ENCODE data around the gene IRF2BP1.

Gene IRF2BP1

DNA sequence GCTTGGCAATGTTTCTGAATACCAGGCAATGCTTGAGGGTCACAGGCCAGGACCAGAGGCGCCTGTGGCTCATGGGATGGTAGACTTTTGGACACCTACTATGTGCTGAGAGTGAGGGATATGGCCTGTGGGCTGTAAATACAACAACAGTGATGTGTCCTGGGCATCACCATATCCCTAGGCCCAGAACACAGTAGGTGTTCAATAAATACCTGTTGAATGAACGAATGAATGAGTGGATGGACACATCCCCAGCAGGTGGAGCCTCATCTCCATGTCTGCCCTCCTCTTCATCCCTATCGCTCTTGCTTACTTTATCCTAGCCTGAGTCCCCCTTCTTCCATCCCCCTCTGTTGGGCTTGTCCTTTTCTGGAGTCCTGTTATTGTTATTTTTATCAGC lies 45.1 kb upstream of the IRF2BP1 start:
- H3K9me3 ChIP-seq (ENCODE audit: control insufficient read depth, low read length), result no peaks in the 10 kb centered on the region
- no peaks in the 10 kb centered on the region for H3K27me3 ChIP-seq (ENCODE audit: control insufficient read depth, insufficient read depth, low read length)
- H3K36me3 ChIP-seq (ENCODE audit: control insufficient read depth, insufficient read depth, low read length), result no peaks in the 10 kb centered on the region
- no peaks in the 10 kb centered on the region for H3K4me1 ChIP-seq
- no peak overlapping the region for H3K4me2 ChIP-seq (ENCODE audit: low read length)
- no peaks in the 10 kb centered on the region for H3K79me2 ChIP-seq
- no peak overlapping the region for H3K27ac ChIP-seq
- H3K4me3 ChIP-seq (ENCODE audit: low read depth, low read length), result no peak overlapping the region
- no peak overlapping the region for H3K9ac ChIP-seq
- TF ChIP-seq CTCF (IDR thresholded peaks at IDR 0.05), result no peak
- H2AFZ ChIP-seq, result no peak overlapping the region

GRCh38 chr19:45929247-45929646 lies 43.3 kb upstream of the IRF2BP1 start:
- Histone ChIP-seq H3K4me3 (ENCODE audit: low read depth, low read length) (no peak overlapping the region), H3K79me2 (no peaks in the 10 kb centered on the region), H3K27me3 (ENCODE audit: control insufficient read depth, insufficient read depth, low read length) (no peaks in the 10 kb centered on the region), H3K27ac (no peak overlapping the region), H3K9ac (no peak overlapping the region), H2AFZ (no peak overlapping the region), H3K4me2 (ENCODE audit: low read length) (no peak overlapping the region), H3K9me3 (ENCODE audit: control insufficient read depth, low read length) (no peaks in the 10 kb centered on the region), H3K36me3 (ENCODE audit: control insufficient read depth, insufficient read depth, low read length) (no peaks in the 10 kb centered on the region), H3K4me1 (no peaks in the 10 kb centered on the region)
- no peak for TF ChIP-seq CTCF (IDR thresholded peaks at IDR 0.05)

DNA sequence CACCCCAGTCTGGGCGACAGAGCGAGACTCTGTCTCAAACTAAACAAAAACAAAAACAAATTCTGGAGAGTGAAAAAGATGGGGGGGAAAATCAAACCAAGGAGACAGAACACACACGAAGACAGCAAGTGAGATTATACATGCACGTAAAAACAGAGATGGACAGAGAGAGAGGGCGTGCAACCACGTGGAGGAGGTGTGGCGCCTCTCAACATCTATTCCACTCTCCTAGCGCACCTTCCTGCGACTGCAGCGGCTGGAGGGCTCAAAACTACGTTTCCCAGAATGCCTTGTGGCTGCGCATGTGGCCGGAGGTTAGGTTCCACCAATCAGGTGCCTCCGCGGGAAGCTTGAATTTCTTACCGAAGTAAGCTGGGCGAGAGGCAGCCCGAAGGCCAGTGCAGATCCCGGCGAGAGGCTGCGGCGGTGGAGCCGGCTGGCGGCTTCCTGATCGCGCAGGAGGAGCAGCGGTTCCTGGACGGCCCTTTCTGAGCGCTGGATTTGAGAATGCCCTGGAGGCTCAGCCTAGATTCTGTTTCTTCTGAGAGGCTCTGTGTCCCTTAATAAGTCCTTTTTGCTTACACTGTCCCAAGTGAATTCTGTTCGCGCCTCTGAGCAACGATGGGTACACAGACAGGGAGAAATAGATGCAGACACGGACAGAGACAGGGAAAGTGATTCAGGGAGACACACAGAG lies 41.8 kb upstream of the IRF2BP1 start:
- no peaks in the 10 kb centered on the region for H3K9me3 ChIP-seq (ENCODE audit: control insufficient read depth, low read length)
- no peaks in the 10 kb centered on the region for H3K27me3 ChIP-seq (ENCODE audit: control insufficient read depth, insufficient read depth, low read length)
- H3K36me3 ChIP-seq (ENCODE audit: control insufficient read depth, insufficient read depth, low read length), result no peaks in the 10 kb centered on the region
- H3K4me1 ChIP-seq, result no peaks in the 10 kb centered on the region
- no peak overlapping the region for H3K9ac ChIP-seq
- no peak overlapping the region for H3K4me3 ChIP-seq (ENCODE audit: low read depth, low read length)
- no peak overlapping the region for H3K27ac ChIP-seq
- H3K4me2 ChIP-seq (ENCODE audit: low read length), result peak overlapping the region; percentile 53
- TF ChIP-seq CTCF (IDR thresholded peaks at IDR 0.05), result peak; percentile 9
- no peaks in the 10 kb centered on the region for H3K79me2 ChIP-seq
- peak overlapping the region; percentile 17 for H2AFZ ChIP-seq

- H3K9me3 ChIP-seq (ENCODE audit: control insufficient read depth, low read length), result no peaks in the 10 kb centered on the region
- no peak for TF ChIP-seq CTCF (IDR thresholded peaks at IDR 0.05)
These were observed 39.0 kb upstream of the IRF2BP1 start for GRCh38 chr19:45924891-45925447.

GRCh38 chr19:45922281-45922680 lies 36.3 kb upstream of the IRF2BP1 start:
- H3K4me1 ChIP-seq, result no peaks in the 10 kb centered on the region
- no peak overlapping the region for H3K27ac ChIP-seq
- TF ChIP-seq CTCF (IDR thresholded peaks at IDR 0.05), result no peak
- no peak overlapping the region for H3K4me2 ChIP-seq (ENCODE audit: low read length)
- no peaks in the 10 kb centered on the region for H3K79me2 ChIP-seq
- no peak overlapping the region for H2AFZ ChIP-seq
- H3K4me3 ChIP-seq (ENCODE audit: low read depth, low read length), result no peak overlapping the region
- H3K36me3 ChIP-seq (ENCODE audit: control insufficient read depth, insufficient read depth, low read length), result no peaks in the 10 kb centered on the region
- H3K9ac ChIP-seq, result no peak overlapping the region
- no peaks in the 10 kb centered on the region for H3K9me3 ChIP-seq (ENCODE audit: control insufficient read depth, low read length)
- no peaks in the 10 kb centered on the region for H3K27me3 ChIP-seq (ENCODE audit: control insufficient read depth, insufficient read depth, low read length)

More at GRCh38 chr19:45924891-45925447, 39.0 kb upstream of the IRF2BP1 start:
- Histone ChIP-seq H3K36me3 (ENCODE audit: control insufficient read depth, insufficient read depth, low read length) (no peaks in the 10 kb centered on the region), H2AFZ (no peak overlapping the region), H3K27ac (no peak overlapping the region), H3K9ac (no peak overlapping the region), H3K4me1 (no peaks in the 10 kb centered on the region), H3K79me2 (no peaks in the 10 kb centered on the region), H3K4me3 (ENCODE audit: low read depth, low read length) (no peak overlapping the region), H3K27me3 (ENCODE audit: control insufficient read depth, insufficient read depth, low read length) (no peaks in the 10 kb centered on the region), H3K4me2 (ENCODE audit: low read length) (no peak overlapping the region)

Data from parathyroid adenoma (tissue), 2 donors.